ENCODE data around the gene FTSJ3.

GRCh38 chr17:63785556-63785955 lies 41.9 kb downstream of the FTSJ3 start:
- TF ChIP-seq CTCF (IDR thresholded peaks at IDR 0.05; ENCODE audit: poor library complexity), result no peak
- no peak for TF ChIP-seq EZH2phosphoT487 (IDR thresholded peaks at IDR 0.05; ENCODE audit: low read depth, severe bottlenecking, unreplicated experiment)
- no peak for TF ChIP-seq EZH2 (IDR thresholded peaks at IDR 0.05; ENCODE audit: borderline replicate concordance)
